DMS53 (cell line): ENCODE results near the gene NEO1.
"Not testable (repeated sequence)": the region's sequence is repeated elsewhere in the genome, so short reads cannot be mapped to it uniquely, and the experiment has no call there.

ENCODE experiments used
- DNase-seq: peaks from one replicate; lab custom pipeline; 2025; lab: John Stamatoyannopoulos, UW

The NEO1 gene

GRCh38 chr15:73141216-73141900, 89.1 kb downstream of the NEO1 start:
- DNase-seq, result no peak

- no peak for DNase-seq
Measured at GRCh38 chr15:73142802-73143762, 90.8 kb downstream of the NEO1 start.

- no peak for DNase-seq
Measured at GRCh38 chr15:73143763-73144155, 91.5 kb downstream of the NEO1 start.

- no peak for DNase-seq
Measured at GRCh38 chr15:73146419-73146818, 94.2 kb downstream of the NEO1 start.

GRCh38 chr15:73150831-73151230, 98.6 kb downstream of the NEO1 start:
- DNase-seq, result no peak

GRCh38 chr15:73153024-73153423, 100.8 kb downstream of the NEO1 start:
- no peak for DNase-seq

GRCh38 chr15:73153447-73153846, 101.2 kb downstream of the NEO1 start:
- no peak for DNase-seq

- peak; percentile 3 for DNase-seq
Measured at GRCh38 chr15:73156431-73157191, 104.3 kb downstream of the NEO1 start.

- DNase-seq, result no peak
Measured at GRCh38 chr15:73161546-73161945, 109.3 kb downstream of the NEO1 start.

- DNase-seq, result no peak
Measured at GRCh38 chr15:73165435-73165834, 113.2 kb downstream of the NEO1 start.

GRCh38 chr15:73165844-73166243, 113.6 kb downstream of the NEO1 start:
- DNase-seq, result no peak

GRCh38 chr15:73166711-73167110, 114.4 kb downstream of the NEO1 start:
- DNase-seq, result not testable (repeated sequence)

GRCh38 chr15:73168487-73168886, 116.2 kb downstream of the NEO1 start:
- no peak for DNase-seq

GRCh38 chr15:73171711-73172110, 119.4 kb downstream of the NEO1 start:
- no peak for DNase-seq

GRCh38 chr15:73172508-73172907, 120.2 kb downstream of the NEO1 start:
- DNase-seq, result no peak

- no peak for DNase-seq
Measured at GRCh38 chr15:73174171-73174570, 121.9 kb downstream of the NEO1 start.

GRCh38 chr15:73175382-73175781, 123.1 kb downstream of the NEO1 start:
- DNase-seq, result no peak

GRCh38 chr15:73176598-73176997, 124.3 kb downstream of the NEO1 start:
- DNase-seq, result no peak

- DNase-seq, result no peak
Measured at GRCh38 chr15:73183071-73183470, 130.8 kb downstream of the NEO1 start.

- no peak for DNase-seq
Measured at GRCh38 chr15:73190189-73190601, 137.9 kb downstream of the NEO1 start.

- DNase-seq, result no peak
Measured at GRCh38 chr15:73195166-73195565, 142.9 kb downstream of the NEO1 start.

GRCh38 chr15:73196113-73196512, 143.8 kb downstream of the NEO1 start:
- DNase-seq, result no peak
